Natural killer cell (primary cell): ENCODE results near the gene PKMYT1. TPM values are rescaled to one million over a fixed set of nuclear protein-coding genes. Genes with fewer than 3 reads are reported as not detected.

Source experiments
- ATAC-seq, 3 donors: fragments of 150-1000 bp in 2 of 3; fragments of 200-7000 bp in 1 of 3; cut with Tn5 transposase; 1 replicate in 1 of 3; 2 replicates in 2 of 3; pipeline ENCODE4 v1.10.0; 2021; ENCODE audit warnings: mild to moderate bottlenecking in 2 of 3, moderate library complexity in 2 of 3
- DNase-seq, 2 donors: peaks; one replicate each; pipeline versions ENCODE4 v3.0.0 to v3.0.0-alpha.2; 2013 to 2021; ENCODE audit warnings: mixed read lengths in 1 of 2
- H3K27ac ChIP-seq: one replicate; pipeline ENCODE4 v1.5.1; 2013; ENCODE audit warnings: mild to moderate bottlenecking, low read length
- H3K27me3 ChIP-seq: one replicate; pipeline ENCODE4 v1.6.1; 2013; ENCODE audit warnings: low read length; ENCODE audit not compliant: control insufficient read depth, insufficient read depth
- H3K36me3 ChIP-seq: one replicate; pipeline ENCODE4 v1.6.1; 2013; ENCODE audit warnings: low read length; ENCODE audit not compliant: control insufficient read depth, insufficient read depth
- H3K4me1 ChIP-seq: one replicate; pipeline ENCODE4 v1.6.1; 2013; ENCODE audit warnings: low read length; ENCODE audit not compliant: control insufficient read depth, insufficient read depth
- H3K4me3 ChIP-seq: one replicate; pipeline ENCODE4 v1.5.1; 2013; ENCODE audit warnings: low read length
- H3K9me3 ChIP-seq: one replicate; pipeline ENCODE4 v1.6.1; 2013; ENCODE audit warnings: low read length; ENCODE audit not compliant: control insufficient read depth, insufficient read depth
- H3K27ac Mint-ChIP-seq, 2 donors: one replicate each; pipeline ENCODE4 v1.8.0; 2022; ENCODE audit warnings: mild to moderate bottlenecking in 2 of 2, mixed read lengths in 2 of 2, moderate library complexity in 1 of 2
- H3K27me3 Mint-ChIP-seq, 2 donors: one replicate each; pipeline ENCODE4 v1.8.0; 2022; ENCODE audit warnings: low read depth in 2 of 2, mixed read lengths in 2 of 2
- H3K36me3 Mint-ChIP-seq: one replicate; pipeline ENCODE4 v1.8.0; 2022; ENCODE audit warnings: mixed read lengths
- H3K4me1 Mint-ChIP-seq, 2 donors: one replicate each; pipeline ENCODE4 v1.8.0; 2022; ENCODE audit warnings: mixed read lengths in 2 of 2
- H3K4me3 Mint-ChIP-seq: one replicate; pipeline ENCODE4 v1.8.0; 2022; ENCODE audit warnings: mild to moderate bottlenecking, moderate library complexity, mixed read lengths
- H3K9me3 Mint-ChIP-seq, 2 donors: one replicate each; pipeline ENCODE4 v1.8.0; 2022; ENCODE audit warnings: mixed read lengths in 2 of 2
- WGBS: methylation state at CpG from one replicate; pipeline ENCODE4 v1.1.7; 2013; ENCODE audit warnings: missing lambda C conversion rate; ENCODE audit not compliant: insufficient coverage; 5-methylcytosine and 5-hydroxymethylcytosine counted together
- intact Hi-C: fragments of 100-400 bp; cut with micrococcal nuclease; formaldehyde crosslinking; loops from one replicate; pipeline ENCODE4 v1.14.2; 2022
- total RNA-seq, 4 donors: library from RNA; stranded (reverse); fragments of 120-200 nt in 1 of 4; gene quantifications; one replicate each; pipeline versions ENCODE4 v1.2.3 to v1.2.4, GENCODE V29; 2013 to 2022
- TF ChIP-seq, protein P1 (sequence below): fragments of 200-600 bp; IDR thresholded peaks from one replicate; pipeline ENCODE4 v1.8.0; 2022; ENCODE audit warnings: antibody characterized with exemption

PKMYT1 gene
- total RNA-seq, 3 donors from 2014 or later (not counting 1 experiment from before 2014, with no cell fraction given), result 2.6 to 5.9 (median 3.5) TPM

DNA sequence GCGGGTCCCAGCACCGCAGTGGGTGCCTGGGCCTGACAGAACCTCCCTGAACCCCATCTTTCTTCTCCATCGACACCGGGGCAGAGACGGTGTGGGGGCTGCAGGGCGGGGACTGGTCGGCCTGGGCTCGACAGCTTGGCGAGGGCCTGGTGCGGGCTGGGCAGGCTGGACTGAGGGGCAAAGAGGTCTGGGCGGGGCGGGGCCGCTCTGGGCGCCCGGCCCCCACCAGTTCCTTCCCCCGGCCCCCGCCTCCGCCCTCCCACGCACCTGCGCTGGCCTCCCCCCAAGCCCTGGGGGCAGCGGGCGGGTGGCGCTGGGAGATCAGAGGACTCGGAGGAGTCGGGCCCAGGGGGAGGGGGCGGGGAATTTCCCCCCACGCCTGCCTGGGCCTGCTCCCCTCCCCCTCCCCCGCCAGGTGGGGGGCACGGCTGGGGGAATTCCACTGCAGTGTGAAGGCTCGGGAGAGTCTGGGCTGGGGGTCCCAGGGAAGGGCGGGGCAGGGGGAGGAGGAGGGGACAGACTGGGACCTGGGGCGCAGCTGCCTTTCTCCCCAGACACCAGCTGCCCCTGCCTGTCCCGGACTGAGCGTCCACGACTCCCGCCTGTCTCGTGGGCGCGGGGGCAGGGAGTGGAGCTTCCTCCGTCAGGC, 17.0 kb downstream of the PKMYT1 start:
- Mint-ChIP-seq H3K27ac (no peak overlapping the region), H3K4me1 (peaks cover 4 to 27% of the 10 kb centered on the region in 2 donors), H3K27me3 (peaks cover 7 to 18% of the 10 kb centered on the region in 2 donors), H3K9me3 (no peaks in the 10 kb centered on the region), H3K36me3 (no peaks in the 10 kb centered on the region), H3K4me3 (peak overlapping the region; percentile 65)
- TF ChIP-seq, protein P1, sequence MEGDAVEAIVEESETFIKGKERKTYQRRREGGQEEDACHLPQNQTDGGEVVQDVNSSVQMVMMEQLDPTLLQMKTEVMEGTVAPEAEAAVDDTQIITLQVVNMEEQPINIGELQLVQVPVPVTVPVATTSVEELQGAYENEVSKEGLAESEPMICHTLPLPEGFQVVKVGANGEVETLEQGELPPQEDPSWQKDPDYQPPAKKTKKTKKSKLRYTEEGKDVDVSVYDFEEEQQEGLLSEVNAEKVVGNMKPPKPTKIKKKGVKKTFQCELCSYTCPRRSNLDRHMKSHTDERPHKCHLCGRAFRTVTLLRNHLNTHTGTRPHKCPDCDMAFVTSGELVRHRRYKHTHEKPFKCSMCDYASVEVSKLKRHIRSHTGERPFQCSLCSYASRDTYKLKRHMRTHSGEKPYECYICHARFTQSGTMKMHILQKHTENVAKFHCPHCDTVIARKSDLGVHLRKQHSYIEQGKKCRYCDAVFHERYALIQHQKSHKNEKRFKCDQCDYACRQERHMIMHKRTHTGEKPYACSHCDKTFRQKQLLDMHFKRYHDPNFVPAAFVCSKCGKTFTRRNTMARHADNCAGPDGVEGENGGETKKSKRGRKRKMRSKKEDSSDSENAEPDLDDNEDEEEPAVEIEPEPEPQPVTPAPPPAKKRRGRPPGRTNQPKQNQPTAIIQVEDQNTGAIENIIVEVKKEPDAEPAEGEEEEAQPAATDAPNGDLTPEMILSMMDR, result no peak
- 2% methylated on average over 28 of the region's 40 CpGs for WGBS
- peak in 1 of 2 donors; percentile 78 for DNase-seq
- no peak overlapping the region for H3K27ac ChIP-seq
- no peaks in the 10 kb centered on the region for H3K9me3 ChIP-seq
- H3K4me1 ChIP-seq, result peaks cover 48% of the 10 kb centered on the region
- H3K27me3 ChIP-seq, result peaks cover 51% of the 10 kb centered on the region
- no peaks in the 10 kb centered on the region for H3K36me3 ChIP-seq
- H3K4me3 ChIP-seq, result no peak overlapping the region
- intact Hi-C loops, result no loop called here
- peak in 1 of 3 donors; percentile 13 for ATAC-seq

DNA sequence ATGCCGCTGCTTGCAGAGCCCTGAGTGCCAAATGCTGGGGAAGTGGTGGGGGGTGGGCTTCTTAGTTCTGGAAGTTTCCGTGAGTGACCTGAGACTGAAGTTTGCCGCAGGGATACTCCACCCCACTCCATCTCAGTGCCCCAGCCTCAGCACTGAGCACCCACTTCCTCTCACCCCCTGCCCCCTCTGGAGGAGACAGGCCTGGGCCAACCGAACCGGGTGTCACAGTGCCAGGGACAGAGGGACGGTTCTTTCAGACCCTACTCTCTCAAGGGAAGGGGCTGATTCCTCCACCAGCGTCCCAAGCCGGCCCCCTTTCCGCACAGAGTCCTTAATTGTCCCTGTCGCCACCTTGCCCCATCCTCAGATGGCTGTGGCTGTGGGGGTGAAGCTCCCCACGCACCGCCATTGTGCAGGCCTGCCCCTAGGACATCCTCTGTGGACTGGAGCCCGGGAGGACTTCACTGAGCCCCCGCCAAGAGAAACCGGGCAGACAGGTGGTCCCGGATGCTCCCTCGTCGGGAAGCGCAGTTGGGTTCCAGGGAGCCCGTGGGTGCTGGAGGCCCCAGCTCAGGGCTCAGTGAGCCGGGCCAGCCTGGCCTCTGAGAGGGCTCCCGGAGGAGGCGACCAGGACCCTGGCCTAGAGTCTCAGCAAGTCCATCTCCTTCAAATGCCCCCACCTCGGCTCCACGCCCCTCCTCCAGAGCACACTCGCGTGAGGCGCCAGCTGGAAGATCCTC, 17.7 kb downstream of the PKMYT1 start:
- ATAC-seq (no peak), DNase-seq (peak in 1 of 2 donors; percentile 29)
- Mint-ChIP-seq H3K4me1 (peaks cover 0 to 23% of the 10 kb centered on the region in 2 donors), H3K27ac (no peak overlapping the region), H3K9me3 (no peaks in the 10 kb centered on the region), H3K4me3 (no peak overlapping the region), H3K27me3 (peaks cover 0 to 14% of the 10 kb centered on the region in 2 donors), H3K36me3 (no peaks in the 10 kb centered on the region)
- Histone ChIP-seq H3K4me3 (no peak overlapping the region), H3K9me3 (no peaks in the 10 kb centered on the region), H3K27me3 (peaks cover 44% of the 10 kb centered on the region), H3K36me3 (no peaks in the 10 kb centered on the region), H3K4me1 (peaks cover 41% of the 10 kb centered on the region), H3K27ac (no peak overlapping the region)
- intact Hi-C loops, result no loop called here
- TF ChIP-seq, protein P1, result no peak
- 32% methylated on average over 28 of the region's 28 CpGs for WGBS

DNA sequence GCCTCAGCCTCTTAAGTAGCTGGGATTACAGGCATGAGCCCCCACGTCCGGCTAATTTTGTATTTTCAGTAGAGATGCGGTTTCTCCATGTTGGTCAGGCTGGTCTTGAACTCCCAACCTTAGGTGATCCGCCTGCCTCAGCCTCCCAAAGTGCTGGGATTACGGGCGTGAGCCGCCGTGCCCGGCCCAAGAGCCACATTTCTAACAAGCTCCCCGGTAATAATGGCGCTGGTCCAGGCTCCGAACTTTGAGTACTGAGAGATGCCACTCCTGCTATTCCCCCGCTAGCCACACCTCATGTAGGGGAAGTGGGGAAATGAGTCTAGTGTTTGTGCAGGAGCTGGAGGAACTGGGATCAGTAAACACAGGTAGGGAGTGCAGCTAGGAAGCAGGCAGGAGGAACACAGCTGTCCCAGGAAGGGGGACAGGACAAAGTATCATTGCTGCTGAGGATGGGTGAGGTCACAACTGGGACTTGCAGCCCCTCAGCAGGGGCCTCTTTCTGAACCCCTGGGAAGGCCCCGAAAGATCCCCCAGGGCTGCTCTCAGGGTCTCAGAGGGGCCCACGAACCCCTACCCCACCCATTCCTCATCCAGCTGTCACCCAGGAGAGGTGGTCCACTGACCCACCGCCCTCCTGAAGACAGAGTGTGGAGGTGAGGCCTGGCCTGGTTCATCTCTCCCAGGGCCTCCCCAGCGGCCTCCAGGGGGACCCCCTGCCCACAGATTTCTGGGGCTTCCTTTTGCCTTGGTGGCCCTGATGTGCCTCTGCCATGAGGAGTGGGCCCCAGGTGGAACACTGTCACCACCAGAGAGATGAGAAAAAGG, 19.8 kb downstream of the PKMYT1 start:
- WGBS, result 85% methylated on average over 17 of the region's 17 CpGs
- Mint-ChIP-seq H3K27ac (no peak overlapping the region), H3K36me3 (no peaks in the 10 kb centered on the region), H3K4me1 (peaks cover 0 to 19% of the 10 kb centered on the region in 2 donors), H3K9me3 (no peaks in the 10 kb centered on the region), H3K4me3 (no peak overlapping the region), H3K27me3 (peaks cover 0 to 17% of the 10 kb centered on the region in 2 donors)
- H3K4me3 ChIP-seq, result no peak overlapping the region
- no peaks in the 10 kb centered on the region for H3K9me3 ChIP-seq
- no peaks in the 10 kb centered on the region for H3K36me3 ChIP-seq
- H3K27me3 ChIP-seq, result peaks cover 36% of the 10 kb centered on the region
- no peak for DNase-seq
- no peak overlapping the region for H3K27ac ChIP-seq
- TF ChIP-seq, protein P1, result no peak
- ATAC-seq, result no peak
- intact Hi-C loops, result no loop called here
- peaks cover 32% of the 10 kb centered on the region for H3K4me1 ChIP-seq
